HG02981 (cell line): ENCODE results near the gene PELO.
"Not testable (repeated sequence)": the region's sequence is repeated elsewhere in the genome, so short reads cannot be mapped to it uniquely, and the experiment has no call there.

Experiments
- ATAC-seq: cut with Tn5 transposase; IDR thresholded peaks from one replicate; pipeline ENCODE4 v1.9.1; 2021; ENCODE audit warnings: mild to moderate bottlenecking, moderate library complexity; ENCODE audit not compliant: unreplicated experiment

The PELO gene

GRCh38 chr5:52787600-52788504 is at the start of gene PELO, which contains the start of gene ITGA1:
TSS of gene PELO (plus strand) at chr5:52787916. CDS start at chr5:52800395, 12,479 bp downstream.
TSS of gene ITGA1 (plus strand) at chr5:52787916. CDS start at chr5:52788354, 438 bp downstream.
- ATAC-seq = peak; percentile 61

GRCh38 chr5:52738095-52738506 is 49.6 kb upstream of the PELO start:
- no peak for ATAC-seq

GRCh38 chr5:52740007-52740406 is 47.7 kb upstream of the PELO start:
- no peak for ATAC-seq

GRCh38 chr5:52743012-52743411 is 44.7 kb upstream of the PELO start:
- ATAC-seq = no peak

- no peak for ATAC-seq
Observed at GRCh38 chr5:52743529-52743928, 44.2 kb upstream of the PELO start.

- peak; percentile 69 for ATAC-seq
Observed at GRCh38 chr5:52743970-52744369, 43.7 kb upstream of the PELO start.

GRCh38 chr5:52744867-52745458 is 42.8 kb upstream of the PELO start:
- ATAC-seq = not testable (repeated sequence)

- no peak for ATAC-seq
Observed at GRCh38 chr5:52746539-52746938, 41.2 kb upstream of the PELO start.

GRCh38 chr5:52748590-52748989 is 39.1 kb upstream of the PELO start:
- ATAC-seq = peak; percentile 40

- no peak for ATAC-seq
Observed at GRCh38 chr5:52749666-52750065, 38.0 kb upstream of the PELO start.

GRCh38 chr5:52751137-52751536 is 36.6 kb upstream of the PELO start:
- no peak for ATAC-seq

- no peak for ATAC-seq
Observed at GRCh38 chr5:52754051-52754450, 33.7 kb upstream of the PELO start.

GRCh38 chr5:52757527-52757926 is 30.2 kb upstream of the PELO start:
- ATAC-seq = no peak

GRCh38 chr5:52758014-52758413 is 29.7 kb upstream of the PELO start:
- no peak for ATAC-seq

- no peak for ATAC-seq
Observed at GRCh38 chr5:52759331-52759730, 28.4 kb upstream of the PELO start.

GRCh38 chr5:52760695-52761366 is 26.9 kb upstream of the PELO start:
- peak; percentile 65 for ATAC-seq

- ATAC-seq = no peak
Observed at GRCh38 chr5:52767217-52767743, 20.4 kb upstream of the PELO start.

GRCh38 chr5:52767766-52768480 is 19.8 kb upstream of the PELO start:
- peak; percentile 22 for ATAC-seq

- ATAC-seq = no peak
Observed at GRCh38 chr5:52769061-52769460, 18.7 kb upstream of the PELO start.

GRCh38 chr5:52770287-52770939 is 17.3 kb upstream of the PELO start:
- ATAC-seq = no peak
